HG03045 (cell line): ENCODE results near the gene FRAS1.

Experiments used
- ATAC-seq: cut with Tn5 transposase; IDR thresholded peaks from one replicate; pipeline ENCODE4 v1.9.1; 2021; ENCODE audit warnings: mild to moderate bottlenecking, moderate library complexity; ENCODE audit not compliant: unreplicated experiment

FRAS1 gene

GRCh38 chr4:78357122-78357521 is 300.0 kb downstream of the FRAS1 start:
- ATAC-seq = no peak

GRCh38 chr4:78360466-78360865 is 303.3 kb downstream of the FRAS1 start:
- ATAC-seq = no peak

DNA sequence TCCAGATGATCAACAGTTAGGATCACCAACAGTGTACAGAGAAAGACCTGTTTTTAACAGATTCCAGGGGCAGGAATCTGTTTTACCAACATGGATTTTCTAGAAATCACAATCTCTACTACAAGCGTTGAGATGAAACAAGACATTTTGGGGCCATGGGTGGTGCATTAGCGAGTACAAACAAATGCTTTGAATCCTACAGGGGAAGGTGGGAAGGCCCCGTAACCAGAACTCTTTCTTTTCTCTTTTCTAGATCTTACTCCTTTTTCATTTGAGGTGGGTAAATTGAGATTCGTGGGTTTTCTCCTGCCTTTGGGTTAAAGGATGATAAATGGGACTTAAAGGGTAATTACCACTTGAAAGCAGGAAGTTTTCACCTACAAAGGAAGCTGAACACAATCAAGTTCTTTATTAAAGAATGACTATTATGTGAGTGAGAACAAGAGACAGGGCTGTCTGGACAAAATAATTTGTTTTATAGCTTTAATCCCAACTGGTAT is 304.5 kb downstream of the FRAS1 start:
- no peak for ATAC-seq

- ATAC-seq = no peak
Measured at GRCh38 chr4:78362310-78362709, 305.2 kb downstream of the FRAS1 start.

- ATAC-seq = no peak
Measured at GRCh38 chr4:78363031-78363570, 306.0 kb downstream of the FRAS1 start.

GRCh38 chr4:78369679-78370078 is 312.6 kb downstream of the FRAS1 start:
- ATAC-seq = no peak

DNA sequence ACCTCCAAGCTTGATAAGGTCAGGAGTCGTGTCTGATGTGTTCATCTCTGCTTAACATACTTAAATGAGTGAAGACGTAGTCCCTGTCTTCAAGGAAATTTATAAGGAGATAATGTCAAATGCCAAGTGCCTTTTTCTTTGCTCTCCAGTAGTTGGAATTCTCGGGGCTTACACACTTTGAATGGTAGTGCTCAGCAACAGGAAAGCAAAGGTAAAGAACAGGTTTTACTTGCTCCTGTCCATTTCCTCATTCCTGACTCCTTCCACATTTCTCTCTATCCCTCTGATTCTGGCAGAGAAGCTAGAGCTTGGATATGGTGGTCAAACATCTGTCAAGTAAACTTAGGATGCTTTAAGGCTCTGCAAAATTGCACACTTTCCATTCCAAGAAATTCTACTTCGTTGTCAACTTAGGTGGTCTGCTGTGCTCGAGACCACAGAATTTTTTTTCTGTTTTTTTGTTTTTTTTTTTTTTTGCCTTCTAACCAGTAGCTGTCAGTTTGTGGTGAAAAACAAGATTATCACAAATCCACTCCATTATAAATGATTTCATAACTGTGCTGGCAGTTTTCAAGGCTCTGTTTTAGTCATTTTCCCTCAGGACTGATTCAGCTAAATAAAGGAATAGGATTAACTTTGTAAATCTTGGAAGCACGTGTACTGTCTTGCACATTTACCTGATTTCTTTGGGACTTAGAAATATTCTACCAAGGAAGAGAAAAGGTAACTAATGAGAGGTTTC is 313.7 kb downstream of the FRAS1 start:
- ATAC-seq = no peak

GRCh38 chr4:78372355-78372988 is 315.3 kb downstream of the FRAS1 start:
- no peak for ATAC-seq

GRCh38 chr4:78377555-78377954 is 320.4 kb downstream of the FRAS1 start:
- no peak for ATAC-seq

GRCh38 chr4:78379040-78379439 is 321.9 kb downstream of the FRAS1 start:
- no peak for ATAC-seq

GRCh38 chr4:78379991-78380729 is 323.0 kb downstream of the FRAS1 start:
- ATAC-seq = no peak

GRCh38 chr4:78386679-78387078 is 329.6 kb downstream of the FRAS1 start:
- ATAC-seq = no peak

DNA sequence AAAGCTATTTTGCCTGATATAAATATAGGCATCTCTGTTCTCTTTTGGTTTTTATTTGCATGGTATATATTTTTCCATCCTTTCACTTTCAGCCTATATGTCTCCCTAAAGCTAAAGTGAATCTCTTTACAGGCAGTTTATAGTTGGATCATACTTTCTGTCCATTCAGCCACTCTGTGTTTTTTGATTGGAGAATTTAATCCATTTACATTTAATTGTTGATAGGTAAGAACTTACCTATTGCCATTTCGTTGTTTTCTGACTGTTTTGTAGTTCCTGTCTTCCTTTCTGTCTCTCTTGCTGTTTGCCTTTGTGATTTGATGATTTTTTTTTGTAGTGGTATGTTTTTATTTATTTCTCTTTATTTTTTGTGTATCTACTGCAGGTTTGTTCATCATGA is 338.5 kb downstream of the FRAS1 start:
- ATAC-seq = no peak

DNA sequence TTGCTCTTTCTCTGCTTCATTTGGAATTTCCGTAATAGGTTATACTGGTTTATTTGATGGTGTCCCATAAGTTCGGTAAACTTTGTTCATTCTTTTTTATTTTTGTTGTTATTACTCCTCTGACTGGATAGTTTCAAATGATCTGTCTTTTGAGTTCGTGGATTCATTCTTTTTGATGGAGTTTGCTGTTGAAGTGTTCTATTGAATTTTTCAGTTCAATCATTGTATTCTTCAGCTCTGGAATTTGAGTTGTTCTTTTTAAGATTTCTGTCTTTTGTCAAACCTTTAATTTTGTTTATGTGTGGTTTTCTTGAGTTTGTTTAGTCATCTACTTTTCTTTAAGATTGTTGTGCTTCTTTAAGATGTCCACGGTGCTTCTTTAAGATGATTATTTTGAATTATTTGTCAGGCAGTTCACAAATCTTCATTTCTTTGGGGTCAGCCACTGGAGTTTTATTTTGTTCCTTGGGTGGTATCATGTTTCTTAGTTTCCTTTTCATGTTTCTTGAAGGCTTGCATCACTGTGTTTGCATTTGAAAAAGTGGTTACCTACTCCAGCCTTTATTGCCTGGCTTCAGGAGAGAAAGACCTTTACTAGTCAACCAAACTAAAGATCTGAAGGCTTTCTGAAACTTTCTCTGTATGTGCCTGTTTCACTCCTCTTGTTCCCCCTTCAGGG is 339.6 kb downstream of the FRAS1 start:
- no peak for ATAC-seq

DNA sequence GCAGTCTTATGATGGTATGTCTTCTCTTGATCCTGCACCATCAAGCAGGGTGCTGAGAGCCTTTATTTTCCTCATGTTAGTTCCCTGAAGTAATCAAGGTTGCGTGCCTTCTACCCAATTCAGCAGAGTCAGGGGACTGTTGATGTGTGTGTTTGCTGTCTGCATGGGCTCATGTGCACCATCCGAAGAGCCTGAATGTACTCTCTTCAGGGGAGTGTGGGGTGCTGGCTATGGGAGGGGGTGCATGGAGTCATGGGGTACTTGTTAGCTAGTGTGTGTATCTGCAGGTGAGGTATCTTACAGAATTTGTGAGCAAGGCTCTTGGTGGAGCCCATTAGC is 340.1 kb downstream of the FRAS1 start:
- ATAC-seq = no peak

GRCh38 chr4:78409612-78410202 is 352.6 kb downstream of the FRAS1 start:
- no peak for ATAC-seq

GRCh38 chr4:78410225-78410624 is 353.1 kb downstream of the FRAS1 start:
- no peak for ATAC-seq

DNA sequence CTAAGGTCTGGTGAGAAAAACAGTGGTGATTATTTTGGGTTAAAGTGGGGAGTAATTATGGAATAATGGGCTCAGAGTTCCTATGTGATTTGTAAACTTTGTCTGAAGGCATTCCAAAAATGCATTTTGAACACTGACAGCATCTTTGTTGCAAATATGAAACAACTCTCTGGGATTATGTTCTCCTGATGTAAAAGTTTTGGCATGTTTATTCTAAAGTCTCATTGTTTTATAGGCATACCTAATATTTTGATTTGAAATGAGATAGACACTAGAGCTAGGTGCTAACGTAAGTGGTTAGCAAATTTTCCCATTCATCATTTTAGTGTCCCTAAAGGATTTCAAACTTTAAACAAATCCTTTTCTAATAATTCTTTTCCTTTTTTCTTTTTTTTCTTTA is 353.6 kb downstream of the FRAS1 start:
- no peak for ATAC-seq

DNA sequence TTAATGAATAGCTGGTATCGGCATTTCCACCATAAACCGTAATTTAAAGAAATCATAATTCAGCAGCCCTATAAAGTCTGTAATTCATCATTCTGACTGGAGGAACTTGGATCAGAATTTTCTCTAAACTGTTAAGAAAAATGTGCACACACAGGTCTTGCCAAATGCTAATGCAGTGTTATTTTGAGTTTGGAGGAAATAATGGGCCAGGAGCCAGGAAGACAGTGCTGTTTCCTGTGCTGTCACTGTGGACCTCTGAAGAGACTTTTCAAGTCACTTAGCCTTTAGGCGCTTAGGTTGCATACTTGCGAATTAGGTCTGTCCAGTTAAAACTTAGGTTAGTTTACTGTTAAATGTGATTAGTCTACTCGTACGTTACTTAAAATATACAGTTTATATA is 357.0 kb downstream of the FRAS1 start:
- ATAC-seq = no peak

- ATAC-seq = no peak
Measured at GRCh38 chr4:78417603-78418002, 360.5 kb downstream of the FRAS1 start.

- ATAC-seq = no peak
Measured at GRCh38 chr4:78418406-78418805, 361.3 kb downstream of the FRAS1 start.
